ENCODE measurements around the gene NAT16. TPM values are rescaled to one million over a fixed set of nuclear protein-coding genes. Genes with fewer than 3 reads are reported as not detected.

Gene NAT16
- total and polyA plus RNA-seq, 10 of the 15 experiments (the other 5 are each of a cell fraction or from before 2014, with no cell fraction given) = not detected

- TF ChIP-seq, protein P1, sequence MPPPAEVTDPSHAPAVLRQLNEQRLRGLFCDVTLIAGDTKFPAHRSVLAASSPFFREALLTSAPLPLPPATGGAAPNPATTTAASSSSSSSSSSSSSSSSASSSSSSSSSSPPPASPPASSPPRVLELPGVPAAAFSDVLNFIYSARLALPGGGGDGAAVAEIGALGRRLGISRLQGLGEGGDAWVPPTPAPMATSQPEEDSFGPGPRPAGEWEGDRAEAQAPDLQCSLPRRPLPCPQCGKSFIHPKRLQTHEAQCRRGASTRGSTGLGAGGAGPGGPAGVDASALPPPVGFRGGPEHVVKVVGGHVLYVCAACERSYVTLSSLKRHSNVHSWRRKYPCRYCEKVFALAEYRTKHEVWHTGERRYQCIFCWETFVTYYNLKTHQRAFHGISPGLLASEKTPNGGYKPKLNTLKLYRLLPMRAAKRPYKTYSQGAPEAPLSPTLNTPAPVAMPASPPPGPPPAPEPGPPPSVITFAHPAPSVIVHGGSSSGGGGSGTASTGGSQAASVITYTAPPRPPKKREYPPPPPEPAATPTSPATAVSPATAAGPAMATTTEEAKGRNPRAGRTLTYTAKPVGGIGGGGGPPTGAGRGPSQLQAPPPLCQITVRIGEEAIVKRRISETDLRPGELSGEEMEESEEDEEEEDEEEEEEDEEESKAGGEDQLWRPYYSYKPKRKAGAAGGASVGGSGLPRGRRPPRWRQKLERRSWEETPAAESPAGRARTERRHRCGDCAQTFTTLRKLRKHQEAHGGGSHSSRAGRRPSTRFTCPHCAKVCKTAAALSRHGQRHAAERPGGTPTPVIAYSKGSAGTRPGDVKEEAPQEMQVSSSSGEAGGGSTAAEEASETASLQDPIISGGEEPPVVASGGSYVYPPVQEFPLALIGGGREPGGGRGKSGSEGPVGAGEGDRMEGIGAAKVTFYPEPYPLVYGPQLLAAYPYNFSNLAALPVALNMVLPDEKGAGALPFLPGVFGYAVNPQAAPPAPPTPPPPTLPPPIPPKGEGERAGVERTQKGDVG (CRISPR knock-in tag; IDR thresholded peaks at IDR 0.05) = no peak
- TF ChIP-seq FOS (IDR thresholded peaks at IDR 0.05; ENCODE audit: borderline replicate concordance, extremely low read depth, insufficient read length) (no peak), ASH2L (IDR thresholded peaks at IDR 0.05; ENCODE audit: borderline replicate concordance, low read depth) (no peak), HDAC6 (IDR thresholded peaks at IDR 0.05; ENCODE audit: unreplicated experiment) (peak; percentile 94), SMARCA5 (IDR thresholded peaks at IDR 0.05) (no peak), NBN (IDR thresholded peaks at IDR 0.05) (0 out of 2 replicates have a peak, but pooled peaks have one; percentile 27), BHLHE40 (IDR thresholded peaks at IDR 0.05; ENCODE audit: borderline replicate concordance in 1 of 2, low read depth in 2 of 2, low read length in 1 of 2) (no peak), NFXL1 (IDR thresholded peaks at IDR 0.05; ENCODE audit: borderline replicate concordance) (0 out of 2 replicates have a peak, but pooled peaks have one; percentile 20), MTA3 (IDR thresholded peaks at IDR 0.05; ENCODE audit: borderline replicate concordance, low read length) (no peak), ZBED1 (IDR thresholded peaks at IDR 0.05; ENCODE audit: borderline replicate concordance) (no peak), NR2F1 (conservative IDR thresholded peaks at IDR 0.05) (no peak), PML (IDR thresholded peaks at IDR 0.05; ENCODE audit: low read length) (no peak), HDGF (IDR thresholded peaks at IDR 0.05) (no peak), IRF4 (IDR thresholded peaks at IDR 0.05; ENCODE audit: low read depth, low read length) (no peak), SIN3A (IDR thresholded peaks at IDR 0.05; ENCODE audit: low read depth, low read length) (no peak), EGR1 (IDR thresholded peaks at IDR 0.05; ENCODE audit: borderline replicate concordance in 1 of 2, low read depth in 2 of 2, low read length in 2 of 2) (peak in 1 of 2 experiments; percentile 39; a peak in 1 of 3 replicates)
- TF ChIP-seq, protein P2, sequence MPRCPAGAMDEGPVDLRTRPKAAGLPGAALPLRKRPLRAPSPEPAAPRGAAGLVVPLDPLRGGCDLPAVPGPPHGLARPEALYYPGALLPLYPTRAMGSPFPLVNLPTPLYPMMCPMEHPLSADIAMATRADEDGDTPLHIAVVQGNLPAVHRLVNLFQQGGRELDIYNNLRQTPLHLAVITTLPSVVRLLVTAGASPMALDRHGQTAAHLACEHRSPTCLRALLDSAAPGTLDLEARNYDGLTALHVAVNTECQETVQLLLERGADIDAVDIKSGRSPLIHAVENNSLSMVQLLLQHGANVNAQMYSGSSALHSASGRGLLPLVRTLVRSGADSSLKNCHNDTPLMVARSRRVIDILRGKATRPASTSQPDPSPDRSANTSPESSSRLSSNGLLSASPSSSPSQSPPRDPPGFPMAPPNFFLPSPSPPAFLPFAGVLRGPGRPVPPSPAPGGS (IDR thresholded peaks at IDR 0.05; ENCODE audit: borderline replicate concordance, insufficient read depth, low read depth, low read length, poor library complexity, severe bottlenecking) = no peak
Observed at GRCh38 chr7:101163279-101164070, 16.6 kb downstream of the NAT16 start (continued).

All from GM12878 (cell line).